Suppressor macrophage treated with lipopolysaccharide for 1 hour (primary cell): ENCODE measurements around the gene DUOX2.
"Not testable (repeated sequence)": the region's sequence is repeated elsewhere in the genome, so short reads cannot be mapped to it uniquely, and the experiment has no call there.

Experiments used
- DNase-seq, 3 donors: peaks; one replicate each; pipeline ENCODE4 v3.0.0-alpha.2; 2020 to 2022

Gene DUOX2

GRCh38 chr15:45138814-45139765 is 25.1 kb upstream of the DUOX2 start:
- DNase-seq: no peak

DNA sequence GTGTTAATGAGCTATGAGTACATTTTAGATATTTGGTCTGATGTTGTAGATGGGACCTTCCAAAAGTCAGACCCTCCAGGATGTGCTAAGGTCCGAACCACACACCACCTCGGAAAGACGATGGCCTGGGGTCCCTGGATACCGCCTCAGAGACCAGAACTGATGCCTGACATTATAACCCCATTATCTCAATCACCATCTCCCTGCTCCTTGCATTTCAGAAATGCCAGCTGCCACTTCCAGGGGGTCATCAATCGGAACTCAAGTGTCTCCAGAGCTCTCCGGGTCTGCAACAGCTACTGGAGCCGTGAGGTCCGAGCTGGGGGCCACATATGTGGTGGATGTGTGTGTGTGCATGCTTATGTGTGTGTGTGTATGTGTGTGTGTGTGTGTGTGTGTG is 23.7 kb upstream of the DUOX2 start:
- DNase-seq: no peak

GRCh38 chr15:45136378-45136764 is 22.4 kb upstream of the DUOX2 start:
- no peak for DNase-seq

DNA sequence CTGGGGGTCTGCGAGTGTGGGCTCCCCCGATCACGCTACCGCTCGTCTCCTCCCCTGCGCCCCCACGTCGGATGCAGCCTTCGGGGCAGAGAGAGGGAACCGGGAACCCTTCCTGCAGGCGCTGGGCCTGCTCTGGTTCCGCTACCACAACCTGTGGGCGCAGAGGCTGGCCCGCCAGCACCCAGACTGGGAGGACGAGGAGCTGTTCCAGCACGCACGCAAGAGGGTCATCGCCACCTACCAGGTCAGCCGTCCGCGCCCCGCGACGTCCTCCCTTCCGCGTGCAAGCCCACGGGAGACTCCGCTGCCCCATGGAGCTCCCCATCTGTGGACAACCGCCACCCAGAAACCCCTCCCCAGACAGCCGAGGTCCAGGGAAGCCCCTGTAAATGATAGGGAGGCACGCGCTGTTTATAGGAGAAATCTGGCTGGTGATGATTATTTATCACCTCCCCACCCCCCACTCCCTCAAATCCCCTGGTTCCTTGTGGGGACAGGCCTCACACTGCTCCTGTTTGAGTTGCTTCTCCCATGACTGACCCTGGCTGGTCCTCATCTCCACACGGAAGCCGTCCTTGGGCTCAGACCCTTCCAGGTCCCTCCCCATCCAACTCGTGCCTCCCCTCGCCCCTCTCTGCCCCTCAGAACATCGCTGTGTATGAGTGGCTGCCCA is 21.9 kb upstream of the DUOX2 start:
- DNase-seq: not testable (repeated sequence)

DNA sequence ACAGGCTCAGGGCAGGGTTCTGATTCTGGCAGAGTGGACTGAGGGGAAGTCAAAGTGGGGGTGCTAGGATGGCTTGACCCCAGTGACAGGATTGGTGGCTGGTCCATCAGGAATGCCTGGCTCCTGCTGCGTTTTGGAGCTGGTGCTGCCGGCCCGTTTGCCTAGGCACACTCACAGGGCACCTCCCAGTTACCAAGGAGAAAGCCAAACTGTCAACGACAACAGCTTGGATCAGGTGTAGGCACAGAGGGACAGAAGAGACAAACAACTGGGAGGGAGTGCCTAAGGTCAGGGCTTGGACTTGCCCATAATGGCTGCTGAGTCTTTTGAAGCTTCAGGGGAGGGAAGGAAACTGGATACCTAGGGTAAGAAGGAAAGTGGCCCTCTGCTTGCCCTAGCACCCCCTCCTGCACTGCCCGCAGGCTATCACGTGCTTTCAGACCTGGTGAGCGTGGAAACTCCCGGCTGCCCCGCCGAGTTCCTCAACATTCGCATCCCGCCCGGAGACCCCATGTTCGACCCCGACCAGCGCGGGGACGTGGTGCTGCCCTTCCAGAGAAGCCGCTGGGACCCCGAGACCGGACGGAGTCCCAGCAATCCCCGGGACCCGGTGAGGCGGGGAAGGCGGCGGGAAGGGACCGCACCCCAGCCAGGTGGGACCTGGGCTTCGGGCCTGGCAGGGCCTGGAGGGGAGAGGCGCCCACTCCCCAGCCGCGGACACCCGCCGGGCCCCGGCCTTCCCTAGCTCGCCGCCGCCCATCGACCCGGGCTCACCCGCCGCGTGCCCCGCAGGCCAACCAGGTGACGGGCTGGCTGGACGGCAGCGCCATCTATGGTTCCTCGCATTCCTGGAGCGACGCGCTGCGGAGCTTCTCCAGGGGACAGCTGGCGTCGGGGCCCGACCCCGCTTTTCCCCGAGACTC is 21.0 kb upstream of the DUOX2 start:
- peak in 1 of 3 donors; percentile 46 for DNase-seq

DNA sequence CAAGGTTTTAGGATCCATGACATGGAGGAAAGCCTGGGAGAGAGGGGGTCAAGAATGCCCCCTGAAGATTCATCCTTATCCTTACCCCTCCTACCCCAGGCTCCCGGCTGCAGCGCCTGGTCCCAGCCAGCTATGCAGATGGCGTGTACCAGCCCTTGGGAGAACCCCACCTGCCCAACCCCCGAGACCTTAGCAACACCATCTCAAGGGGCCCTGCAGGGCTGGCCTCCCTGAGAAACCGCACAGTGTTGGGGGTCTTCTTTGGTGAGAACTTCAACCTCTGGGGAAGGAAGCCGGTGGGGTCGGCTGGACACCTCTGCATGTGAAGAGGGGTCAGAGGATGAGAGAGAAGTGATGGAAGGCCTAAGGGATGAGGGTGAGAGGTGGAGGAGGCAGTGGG is 20.1 kb upstream of the DUOX2 start:
- DNase-seq: no peak

DNA sequence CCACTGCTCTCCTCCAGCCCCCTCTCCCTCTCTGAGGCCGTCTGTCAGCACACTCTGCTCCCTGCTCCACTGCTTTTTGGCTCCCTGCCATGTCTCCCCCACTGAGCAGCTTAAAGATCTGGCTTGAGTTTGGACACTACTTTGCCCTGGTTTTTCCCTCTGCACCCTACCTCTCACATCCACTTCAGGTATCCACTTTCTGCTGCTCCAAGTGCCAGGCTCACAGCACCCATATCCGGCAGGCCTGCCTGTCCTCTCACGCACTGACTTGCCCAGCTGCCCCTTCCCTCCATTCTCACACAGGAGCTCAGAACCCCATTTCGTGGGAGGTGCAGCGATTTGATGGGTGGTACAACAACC is 19.6 kb upstream of the DUOX2 start:
- no peak for DNase-seq

GRCh38 chr15:45132844-45133560 is 19.0 kb upstream of the DUOX2 start:
- DNase-seq: no peak

GRCh38 chr15:45131510-45131909 is 17.5 kb upstream of the DUOX2 start:
- no peak for DNase-seq

DNA sequence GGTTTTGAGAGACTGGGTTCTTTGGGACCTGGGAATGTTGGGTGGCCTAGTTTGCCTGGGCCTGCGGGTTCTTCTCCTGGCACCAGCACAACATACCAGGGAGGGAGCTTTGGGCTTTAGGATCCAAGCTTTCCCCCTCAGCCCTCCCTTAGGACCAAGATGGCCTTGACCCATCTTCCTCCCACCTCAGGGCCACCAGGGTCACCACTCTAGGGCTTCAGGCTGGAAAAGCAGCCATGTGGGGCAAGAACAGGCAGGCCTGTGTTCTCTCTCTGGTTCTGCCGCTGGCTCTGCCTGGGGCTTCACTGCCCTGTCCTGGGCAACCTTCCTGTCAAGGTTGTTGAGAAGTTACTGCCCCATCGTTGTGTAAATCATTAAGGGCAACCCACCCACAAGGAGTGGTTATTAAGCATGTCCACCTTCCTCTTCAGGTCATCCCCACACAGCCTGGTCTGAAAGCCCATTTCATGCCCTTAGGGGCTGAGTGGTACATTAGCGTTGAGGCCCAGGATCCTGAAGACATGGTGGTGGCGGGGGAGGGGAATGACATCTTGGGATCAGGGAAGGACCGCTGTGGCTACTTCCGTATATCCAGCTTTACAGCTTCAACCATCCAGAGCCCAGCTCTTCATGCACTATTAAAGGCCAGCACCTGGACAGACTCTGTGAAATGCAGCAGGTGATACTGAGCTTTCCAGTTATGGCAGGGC is 16.5 kb upstream of the DUOX2 start:
- DNase-seq: no peak

DNA sequence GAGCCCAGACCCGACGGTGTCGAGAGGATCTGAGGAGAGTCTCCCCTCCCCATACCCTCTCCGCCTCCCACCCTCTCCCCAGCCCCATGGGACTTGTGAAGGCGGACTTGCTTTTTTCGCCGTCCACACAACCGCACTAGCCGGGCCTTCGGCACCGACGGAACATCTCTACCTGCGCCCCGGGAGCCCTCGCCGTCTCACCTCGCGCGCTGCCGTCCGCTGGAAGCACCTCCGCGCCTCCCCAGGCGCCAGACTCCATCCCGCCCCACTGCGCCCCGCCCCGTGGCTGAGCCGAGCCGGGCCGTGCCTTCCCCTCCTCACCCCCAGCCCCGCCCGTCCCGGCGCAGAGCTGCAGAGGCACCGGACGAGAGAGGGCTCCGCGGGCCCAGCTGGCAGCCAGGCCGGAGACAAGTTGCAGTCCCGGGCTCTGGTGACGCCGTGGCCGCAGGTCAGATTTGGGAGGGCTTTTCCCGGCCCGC is 15.7 kb upstream of the DUOX2 start, which contains the start of the genes DUOX1 and DUOXA1:
Gene DUOX1 (plus strand): TSS at position 344 of the 479 bp plus-strand sequence. CDS start 1,973 bp downstream, outside the sequence.
Gene DUOXA1 (minus strand): TSS at position 229 of the 479 bp plus-strand sequence. CDS start 6,865 bp downstream, outside the sequence.
- peak in 1 of 3 donors; percentile 35 for DNase-seq

DNA sequence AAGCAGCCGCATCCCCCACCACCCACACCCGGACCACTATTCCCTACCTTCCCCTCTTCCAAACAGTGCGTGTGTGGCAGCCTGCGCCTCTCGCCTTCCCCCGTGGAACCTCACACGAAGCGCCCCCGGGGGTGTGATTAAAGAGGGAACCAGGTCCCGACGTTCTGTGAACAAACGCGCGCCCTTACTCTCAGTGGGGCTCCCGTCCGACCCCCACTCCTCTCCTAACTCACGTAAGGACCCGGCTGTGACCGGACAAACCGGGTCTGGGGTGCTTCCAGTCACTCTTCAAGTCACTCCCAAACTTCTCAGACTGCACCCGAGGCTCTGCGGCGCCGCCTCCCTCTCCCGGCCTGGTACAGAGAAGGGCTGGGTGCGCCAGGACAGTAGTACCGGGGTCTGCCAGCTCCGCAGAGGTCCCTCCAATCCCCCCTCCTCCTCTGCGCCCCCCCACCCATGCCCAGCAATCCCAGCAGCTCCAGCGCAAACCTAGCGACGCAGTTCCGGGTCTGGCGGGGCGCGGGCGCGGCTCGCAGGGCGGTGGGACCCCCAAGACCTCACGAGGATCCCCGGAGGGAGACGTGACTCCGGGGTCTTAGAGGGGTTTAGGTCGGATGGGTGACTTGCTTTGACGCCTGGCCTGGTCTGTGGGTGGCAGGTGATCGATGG is 15.1 kb upstream of the DUOX2 start:
- no peak for DNase-seq

DNA sequence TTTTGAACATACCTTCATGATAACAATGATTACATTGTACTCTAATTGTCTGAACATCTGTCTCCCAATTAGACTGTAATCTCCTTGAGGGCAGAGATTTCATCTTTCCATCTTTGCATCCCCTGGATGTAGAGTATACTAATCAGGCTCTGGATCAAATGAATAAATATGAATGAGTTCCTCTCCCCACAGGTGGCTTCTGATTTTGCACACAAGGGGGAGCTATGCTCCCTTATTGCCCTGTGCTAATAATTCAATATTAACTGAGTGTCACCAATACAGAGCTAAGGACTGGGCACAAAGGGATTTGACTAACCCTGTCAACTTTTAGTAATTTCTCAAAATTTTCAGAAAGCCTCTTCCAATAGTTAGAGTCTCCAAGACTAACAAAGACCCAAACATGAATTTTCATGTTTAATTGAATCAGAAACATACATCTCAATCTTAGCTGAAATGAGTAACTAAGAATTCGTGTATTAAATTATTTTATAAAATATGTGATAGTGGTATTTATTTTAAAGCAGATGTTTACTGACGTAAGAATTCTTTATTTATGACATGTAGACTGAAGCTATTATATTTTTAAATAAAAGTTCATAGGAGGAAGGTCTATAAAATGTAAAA is 12.7 kb upstream of the DUOX2 start:
- DNase-seq: peak; percentile 59 to 69 (median 66)

DNA sequence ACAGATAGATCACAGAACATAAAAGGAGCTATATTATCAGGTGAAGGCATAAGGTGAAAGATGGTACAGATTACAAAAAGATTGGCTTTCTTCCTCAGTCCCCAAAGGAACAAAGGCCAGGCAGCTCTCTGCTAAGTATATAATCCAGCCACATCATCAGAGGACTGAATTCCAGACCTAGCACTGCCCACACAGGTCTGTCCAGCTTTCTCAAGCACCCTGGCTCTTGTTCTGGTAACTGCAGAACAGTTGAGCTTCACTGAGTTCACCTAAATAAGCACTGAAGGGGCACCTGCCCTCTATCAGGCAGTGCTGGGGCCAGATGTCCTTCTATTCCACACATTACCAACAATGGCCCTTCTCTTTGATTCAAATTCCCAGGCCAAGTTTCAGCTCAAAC is 9.4 kb upstream of the DUOX2 start:
- no peak for DNase-seq

- no peak for DNase-seq
Observed at GRCh38 chr15:45122719-45123118, 8.7 kb upstream of the DUOX2 start.

DNA sequence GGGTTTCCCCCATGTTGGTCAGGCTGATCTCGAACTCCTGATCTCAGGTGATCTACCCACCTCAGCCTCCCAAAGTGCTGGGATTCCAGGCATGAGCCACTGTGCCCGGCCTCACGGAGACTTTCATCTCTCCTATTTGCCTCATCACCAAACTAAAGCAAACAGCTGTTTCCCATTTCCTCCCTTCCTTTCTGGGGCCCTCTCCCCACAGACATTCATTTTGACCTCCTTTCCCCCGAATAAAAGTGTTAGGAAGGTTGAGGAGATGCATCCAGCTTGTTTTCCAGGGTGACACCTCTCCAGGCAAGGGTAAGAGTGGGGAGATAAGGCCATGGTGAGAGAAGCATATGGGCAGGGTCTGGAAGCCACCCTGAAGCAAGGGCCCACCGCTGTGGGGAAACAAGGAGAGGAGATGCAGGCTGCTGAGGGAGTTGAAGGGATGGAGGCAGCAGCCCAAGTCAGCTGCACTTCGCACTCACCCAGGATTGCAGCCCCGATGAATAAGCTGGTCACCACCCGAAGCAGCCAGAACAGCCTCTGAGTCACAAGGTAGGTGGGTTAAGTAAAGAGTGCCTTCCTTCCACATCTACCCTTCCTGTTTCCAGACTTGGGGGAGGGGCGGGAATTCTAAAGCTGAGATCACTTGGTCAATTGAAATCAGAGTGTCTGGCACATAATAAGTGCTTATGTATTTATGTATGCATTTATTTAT is 7.9 kb upstream of the DUOX2 start:
- peak; percentile 88 to 93 (median 89) for DNase-seq

- DNase-seq: no peak
Observed at GRCh38 chr15:45121020-45121419, 7.0 kb upstream of the DUOX2 start.

DNA sequence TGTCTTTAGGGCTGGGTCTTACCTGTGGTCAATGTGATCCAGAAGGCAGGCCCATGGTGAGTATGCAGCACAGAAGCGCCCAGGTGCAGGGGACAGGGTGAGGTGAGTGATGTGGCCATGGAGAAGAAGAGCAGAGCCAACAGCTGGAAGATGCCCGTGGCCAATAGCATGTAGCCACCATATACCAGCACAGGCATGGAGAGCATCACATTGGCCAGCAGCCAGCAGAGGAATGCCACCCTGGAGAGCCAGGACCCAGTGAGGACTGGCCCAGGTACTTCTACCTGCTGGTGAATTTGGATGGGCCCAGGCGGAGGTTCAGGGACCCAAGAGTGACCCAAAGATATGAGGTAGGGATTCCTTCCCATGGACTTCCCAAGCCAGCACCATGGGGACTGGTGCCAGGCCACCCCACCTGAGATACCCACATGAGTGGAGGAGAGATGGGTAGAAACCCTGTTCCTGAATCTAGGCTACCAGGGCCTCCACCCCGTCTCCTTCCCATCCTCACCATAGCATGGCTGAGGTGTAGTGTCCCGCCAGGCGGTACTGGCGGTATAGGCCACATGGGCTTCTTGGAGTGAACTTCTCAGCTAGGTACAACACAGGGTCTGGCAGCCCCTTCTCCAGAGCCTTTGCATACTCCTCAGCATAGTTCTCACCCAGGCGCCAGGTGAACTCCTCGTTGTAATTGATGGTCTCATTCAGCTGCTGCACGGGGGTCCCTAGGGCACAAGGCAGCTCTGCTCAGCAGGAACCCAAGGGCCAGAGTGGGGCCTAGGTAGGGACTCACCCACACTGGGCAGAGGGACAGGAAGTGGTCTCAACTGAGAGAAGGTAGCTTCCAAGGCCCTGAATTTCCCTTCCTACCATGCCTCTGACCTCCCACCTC is 6.4 kb upstream of the DUOX2 start:
- DNase-seq: no peak
